K562 (cell line): Measurements from ENCODE around the gene SEPTIN1. TPM values are rescaled to one million over a fixed set of nuclear protein-coding genes. Genes with fewer than 3 reads are reported as not detected.

ENCODE experiments used
- ATAC-seq: fragments of 200-7000 bp; cut with Tn5 transposase; 3 replicates; pipeline ENCODE4 v1.9.1; 2020; ENCODE audit warnings: moderate library complexity
- BruUV-seq: library from RNA; stranded (reverse); fragments of 400-500 nt; replicated peaks from 2 replicates; lab custom pipeline; 2021; lab: Mats Ljungman, UMichigan
- CTCF ChIA-PET: fragments of 300-600 bp; formaldehyde crosslinking; extraction: SDS; loops from one replicate; lab custom pipeline; 2021; ENCODE audit warnings: low intra/inter-chr PET ratio; lab: Yijun Ruan, JAX
- POLR2A ChIA-PET: fragments of 300-600, 350-650 bp; sonication (Branson Sonifier 250); formaldehyde crosslinking; extraction: SDS; loops from one replicate; lab custom pipeline; 2021; ENCODE audit warnings: antibody characterized with exemption, inconsistent platforms; lab: Yijun Ruan, JAX
- DNase-seq, 4 experiments: peaks; one replicate each; pipeline versions ENCODE4 v3.0.0 to v3.0.0-alpha.2; 2011 to 2018; ENCODE audit warnings: low spot score in 3 of 4, mixed read lengths in 3 of 4; ENCODE audit errors: extremely low read depth in 1 of 4
- FAIRE-seq: peaks from 2 replicates; lab custom pipeline; 2011; peaks lifted over from hg19 to GRCh38; lab: Jason Lieb, UNC
- H2AFZ ChIP-seq: 2 replicates; pipeline ENCODE4 v1.6.0; 2011; ENCODE audit warnings: low read depth, low read length, control low read depth, inconsistent platforms
- H3K27ac ChIP-seq: fragments of 200-600 bp; 3 replicates; pipeline ENCODE4 v1.8.0; 2011; ENCODE audit warnings: low read depth, mild to moderate bottlenecking, control low read depth, inconsistent platforms, low read length, moderate library complexity, mixed read lengths; ENCODE audit errors: extremely low read depth
- H3K27me3 ChIP-seq, 2 experiments: fragments of 300-600 bp in 1 of 2; 2 replicates in 1 of 2; 3 replicates in 1 of 2; pipeline versions ENCODE4 v1.6.0 to v1.8.0; 2011; ENCODE audit warnings: inconsistent platforms in 2 of 2, low read length in 2 of 2, mild to moderate bottlenecking in 1 of 2, mixed read lengths in 1 of 2, moderate library complexity in 1 of 2; ENCODE audit not compliant: control insufficient read depth in 2 of 2, insufficient read depth in 2 of 2
- H3K36me3 ChIP-seq: fragments of 300-600 bp; 3 replicates; pipeline ENCODE4 v1.8.0; 2011; ENCODE audit warnings: mild to moderate bottlenecking, low read length, inconsistent platforms; ENCODE audit not compliant: control insufficient read depth, insufficient read depth
- H3K4me1 ChIP-seq, 2 experiments: fragments of 200-600 bp in 1 of 2; replicated peaks in 1 of 2; 2 replicates in 1 of 2; 3 replicates in 1 of 2; pipeline versions ENCODE4 v1.5.1 to v1.8.0; 2011; ENCODE audit warnings: inconsistent platforms in 2 of 2, low read length in 2 of 2, mild to moderate bottlenecking in 1 of 2, mixed read lengths in 1 of 2, moderate library complexity in 1 of 2; ENCODE audit not compliant: control insufficient read depth in 2 of 2, insufficient read depth in 2 of 2
- H3K4me2 ChIP-seq: 2 replicates; pipeline ENCODE4 v1.6.1; 2011; ENCODE audit warnings: low read length, control low read depth, inconsistent platforms, mixed read lengths; ENCODE audit not compliant: insufficient read depth
- H3K4me3 ChIP-seq: fragments of 200-600 bp; sonication (generic), shearing (Covaris generic); 2 replicates; pipeline ENCODE4 v1.5.1; 2016; ENCODE audit warnings: control low read depth, inconsistent platforms
- H3K79me2 ChIP-seq: fragments of 200-600 bp; 3 replicates; pipeline ENCODE4 v1.8.0; 2011; ENCODE audit warnings: low read length, inconsistent platforms; ENCODE audit not compliant: control insufficient read depth, insufficient read depth
- H3K9ac ChIP-seq, 2 experiments: 2 replicates each; pipeline versions ENCODE4 v1.6.0 to v1.6.1; 2011; ENCODE audit warnings: low read depth in 2 of 2, low read length in 2 of 2, control low read depth in 1 of 2, inconsistent platforms in 1 of 2, mild to moderate bottlenecking in 1 of 2, mixed read lengths in 1 of 2; ENCODE audit not compliant: insufficient read depth in 1 of 2
- H3K9me1 ChIP-seq: one replicate; pipeline ENCODE4 v1.6.0; 2011; ENCODE audit warnings: inconsistent platforms, mild to moderate bottlenecking, low read length, moderate library complexity; ENCODE audit not compliant: control insufficient read depth, insufficient read depth
- H3K9me3 ChIP-seq: replicated peaks from 2 replicates; pipeline ENCODE4 v1.5.1; 2011; ENCODE audit warnings: low read depth, low read length, inconsistent platforms; ENCODE audit not compliant: control insufficient read depth, insufficient read depth
- H4K20me1 ChIP-seq: replicated peaks from 2 replicates; pipeline ENCODE4 v1.6.1; 2011; ENCODE audit warnings: low read length, inconsistent platforms, mixed read lengths; ENCODE audit not compliant: control insufficient read depth, insufficient read depth
- AFF1 ChIP-seq, 2 experiments: fragments of 450-650 bp; IDR thresholded peaks; 2 replicates each; pipeline ENCODE4 v1.6.1; 2018; ENCODE audit warnings: mild to moderate bottlenecking in 2 of 2, low read depth in 1 of 2; ENCODE audit not compliant: partially characterized antibody in 2 of 2
- BCLAF1 ChIP-seq, 2 experiments: fragments of 450-650 bp in 1 of 2; IDR thresholded peaks; 2 replicates each; pipeline ENCODE4 v1.6.1; 2011 to 2017; ENCODE audit warnings: low read depth in 2 of 2, antibody characterized with exemption in 1 of 2, borderline replicate concordance in 1 of 2, low read length in 1 of 2, mild to moderate bottlenecking in 1 of 2, mixed read lengths in 1 of 2; ENCODE audit not compliant: control insufficient read depth in 1 of 2
- MBD1 ChIP-seq: fragments of 250-450 bp; sonication (Bioruptor Pico); IDR thresholded peaks from 2 replicates; pipeline ENCODE4 v1.8.0; 2022; ENCODE audit warnings: inconsistent platforms
- RBM39 ChIP-seq: fragments of 200-400 bp; formaldehyde crosslinking; optimal IDR thresholded peaks from 2 replicates; pipeline ENCODE3; 2018; ENCODE audit warnings: low read depth, low read length
- SP2 ChIP-seq: IDR thresholded peaks from 2 replicates; pipeline ENCODE4 v1.6.1; 2011; ENCODE audit warnings: mild to moderate bottlenecking, low read depth, low read length, moderate library complexity; ENCODE audit not compliant: poor library complexity, severe bottlenecking; ENCODE audit errors: extremely low read depth
- ZNF583 ChIP-seq: fragments of 250-450 bp; sonication (Bioruptor Pico); IDR thresholded peaks from 2 replicates; pipeline ENCODE4 v1.4.0; 2020
- ZNF707 ChIP-seq: fragments of 250-450 bp; sonication (Bioruptor Pico); conservative IDR thresholded peaks from 2 replicates; pipeline ENCODE4 v1.8.0; 2022; ENCODE audit warnings: inconsistent platforms, mild to moderate bottlenecking, moderate library complexity
- ZSCAN29 ChIP-seq: fragments of 450-650 bp; IDR thresholded peaks from 2 replicates; pipeline ENCODE4 v1.6.1; 2017
- WGBS: fragments of 100-300 bp; shearing (Covaris generic); methylation state at CpG from one replicate; pipeline ENCODE4 v1.1.6; 2016; ENCODE audit warnings: low coverage, mixed read lengths; ENCODE audit not compliant: insufficient coverage; ENCODE audit errors: missing lambda C conversion rate; 5-methylcytosine and 5-hydroxymethylcytosine counted together
- in situ Hi-C: fragments of 300-500 bp; cut with MboI; formaldehyde crosslinking; loops from 4 replicates; pipeline ENCODE4 v1.15.0; 2018; ENCODE audit warnings: inconsistent platforms, mixed read lengths
- intact Hi-C: fragments of 100-400 bp; cut with micrococcal nuclease; formaldehyde crosslinking; loops from 2 replicates; pipeline ENCODE4 v1.14.2; 2022
- polyA plus RNA-seq, 8 experiments: library from polyadenylated mRNA; depleted of rRNA in 4 of 8; stranded (reverse) in 5 of 8; unstranded in 3 of 8; fragments of >200 nt; fragmentation: Nextera tagmentation in 2 of 8; fragmentation: Illumina TruSeq in 1 of 8; extraction: Ambion mirVana in 2 of 8; extraction: Trizol in 1 of 8; gene quantifications; 2 replicates each; pipeline versions ENCODE4 v1.2.1 to v1.2.3, GENCODE V29; 2011 to 2014; ENCODE audit warnings: inconsistent platforms in 1 of 8, missing spikeins in 1 of 8
- total RNA-seq, 7 experiments: library from RNA; depleted of rRNA in 6 of 7; stranded (reverse); fragments of >200 nt in 6 of 7; fragmentation: Illumina TruSeq in 2 of 7; extraction: Trizol in 2 of 7; gene quantifications; 2 replicates each; pipeline versions ENCODE4 v1.2.1 to v1.2.3, GENCODE V29; 2011 to 2021; ENCODE audit warnings: low replicate concordance in 1 of 7

SEPTIN1 gene
- total and polyA plus RNA-seq, 9 of the 15 experiments (the other 6 are each of a cell fraction or from before 2014, with no cell fraction given), result 0.23 to 5.6 (median 1.7) TPM; not detected in 1

- no peak overlapping the region for H3K27ac ChIP-seq
- no peak for TF ChIP-seq ZSCAN29
- no peak for TF ChIP-seq ZNF583 (CRISPR knock-in tag)
- no peak for TF ChIP-seq ZNF707 (CRISPR knock-in tag)
- TF ChIP-seq MBD1 (CRISPR knock-in tag), result no peak
- no peak for TF ChIP-seq SP2
- no peak for TF ChIP-seq BCLAF1 (IDR thresholded peaks at IDR 0.05; ENCODE audit: borderline replicate concordance in 1 of 2, control insufficient read depth in 1 of 2, low read depth in 2 of 2, low read length in 1 of 2)
- TF ChIP-seq AFF1 (IDR thresholded peaks at IDR 0.05; ENCODE audit: low read depth in 1 of 2, partially characterized antibody in 2 of 2), result no peak
- no peak for TF ChIP-seq RBM39
Measured at GRCh38 chr16:30401768-30402425, 19.5 kb upstream of the SEPTIN1 start.

More at GRCh38 chr16:30401768-30402425, 19.5 kb upstream of the SEPTIN1 start:
- Histone ChIP-seq H3K4me1 (peaks cover 21 to 44% of the 10 kb centered on the region in 2 experiments; a peak in 4 of 5 replicates), H3K79me2 (no peaks in the 10 kb centered on the region), H3K36me3 (peaks cover 20% of the 10 kb centered on the region; the same call in 2 of the 3 replicates), H3K27me3 (no peaks in the 10 kb centered on the region), H4K20me1 (no peaks in the 10 kb centered on the region), H3K4me2 (no peak overlapping the region), H3K9me1 (no peaks in the 10 kb centered on the region), H3K9me3 (no peaks in the 10 kb centered on the region), H2AFZ (peak overlapping the region; percentile 16; the same call in 1 of the 2 replicates), H3K9ac (peak overlapping the region; percentile 1 to 18; a peak in 2 of 4 replicates), H3K4me3 (no peak overlapping the region)
- ChIA-PET CTCF (no interaction called here), POLR2A (interaction anchor here (0.7 to 0.9 kb wide), 3 partner anchors 14 to 47 kb away, joined by 3 to 4 read pairs (median 3); partner anchors contain the start of gene CD2BP2)
- FAIRE-seq, result no peak
- no peak for ATAC-seq
- in situ Hi-C loops (loop anchor here (10.0 kb wide), 1 partner anchor 207 kb away; the partner anchor contains the start of genes BOLA2B, SLX1A and SULT1A3), intact Hi-C loops (no loop called here)
- DNase-seq, result peak in 1 of 4 experiments; percentile 30
- BruUV-seq, result no TSS peak
- WGBS, result 54% methylated on average over 8 of the region's 8 CpGs
